ENCODE results near the gene FOXI1.

DNA sequence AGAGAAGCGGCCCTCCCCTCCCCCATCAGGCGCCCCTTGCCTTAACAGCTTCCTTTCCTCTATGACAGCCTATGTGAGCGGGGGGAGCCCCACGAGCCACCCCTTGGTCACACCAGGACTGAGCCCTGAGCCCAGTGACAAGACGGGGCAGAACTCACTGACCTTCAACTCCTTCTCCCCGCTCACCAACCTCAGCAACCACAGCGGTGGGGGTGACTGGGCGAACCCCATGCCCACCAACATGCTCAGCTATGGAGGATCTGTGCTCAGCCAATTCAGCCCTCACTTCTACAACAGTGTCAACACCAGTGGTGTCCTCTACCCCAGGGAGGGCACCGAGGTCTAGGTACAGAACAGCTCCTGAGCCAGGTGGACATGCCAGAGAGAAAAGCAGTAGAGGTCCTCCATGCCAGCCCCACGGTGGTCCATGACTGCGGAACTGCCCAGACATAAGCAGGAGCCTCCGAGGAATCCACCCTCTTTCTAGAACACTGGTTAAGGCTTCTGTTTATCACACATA, 2.6 kb downstream of the FOXI1 start:
- TF ChIP-seq, protein P1, sequence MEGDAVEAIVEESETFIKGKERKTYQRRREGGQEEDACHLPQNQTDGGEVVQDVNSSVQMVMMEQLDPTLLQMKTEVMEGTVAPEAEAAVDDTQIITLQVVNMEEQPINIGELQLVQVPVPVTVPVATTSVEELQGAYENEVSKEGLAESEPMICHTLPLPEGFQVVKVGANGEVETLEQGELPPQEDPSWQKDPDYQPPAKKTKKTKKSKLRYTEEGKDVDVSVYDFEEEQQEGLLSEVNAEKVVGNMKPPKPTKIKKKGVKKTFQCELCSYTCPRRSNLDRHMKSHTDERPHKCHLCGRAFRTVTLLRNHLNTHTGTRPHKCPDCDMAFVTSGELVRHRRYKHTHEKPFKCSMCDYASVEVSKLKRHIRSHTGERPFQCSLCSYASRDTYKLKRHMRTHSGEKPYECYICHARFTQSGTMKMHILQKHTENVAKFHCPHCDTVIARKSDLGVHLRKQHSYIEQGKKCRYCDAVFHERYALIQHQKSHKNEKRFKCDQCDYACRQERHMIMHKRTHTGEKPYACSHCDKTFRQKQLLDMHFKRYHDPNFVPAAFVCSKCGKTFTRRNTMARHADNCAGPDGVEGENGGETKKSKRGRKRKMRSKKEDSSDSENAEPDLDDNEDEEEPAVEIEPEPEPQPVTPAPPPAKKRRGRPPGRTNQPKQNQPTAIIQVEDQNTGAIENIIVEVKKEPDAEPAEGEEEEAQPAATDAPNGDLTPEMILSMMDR (IDR thresholded peaks at IDR 0.05 in 2 of 3, conservative IDR thresholded peaks at IDR 0.05 in 1 of 3; ENCODE audit: borderline replicate concordance in 1 of 3, insufficient read depth in 1 of 3, low read depth in 2 of 3, low read length in 2 of 3) = no peak
- no peak for TF ChIP-seq EZH2 (IDR thresholded peaks at IDR 0.05)
- no peak for TF ChIP-seq FOSL1 (IDR thresholded peaks at IDR 0.05; ENCODE audit: low read depth)
- TF ChIP-seq EZH2phosphoT487 (IDR thresholded peaks at IDR 0.05; ENCODE audit: borderline replicate concordance) = no peak
- no peak for TF ChIP-seq POLR2A (IDR thresholded peaks at IDR 0.05; ENCODE audit: borderline replicate concordance, extremely low read depth, insufficient read depth, insufficient read length)
- no peak for TF ChIP-seq CEBPB (IDR thresholded peaks at IDR 0.05; ENCODE audit: low read depth)
- TF ChIP-seq, protein P2, sequence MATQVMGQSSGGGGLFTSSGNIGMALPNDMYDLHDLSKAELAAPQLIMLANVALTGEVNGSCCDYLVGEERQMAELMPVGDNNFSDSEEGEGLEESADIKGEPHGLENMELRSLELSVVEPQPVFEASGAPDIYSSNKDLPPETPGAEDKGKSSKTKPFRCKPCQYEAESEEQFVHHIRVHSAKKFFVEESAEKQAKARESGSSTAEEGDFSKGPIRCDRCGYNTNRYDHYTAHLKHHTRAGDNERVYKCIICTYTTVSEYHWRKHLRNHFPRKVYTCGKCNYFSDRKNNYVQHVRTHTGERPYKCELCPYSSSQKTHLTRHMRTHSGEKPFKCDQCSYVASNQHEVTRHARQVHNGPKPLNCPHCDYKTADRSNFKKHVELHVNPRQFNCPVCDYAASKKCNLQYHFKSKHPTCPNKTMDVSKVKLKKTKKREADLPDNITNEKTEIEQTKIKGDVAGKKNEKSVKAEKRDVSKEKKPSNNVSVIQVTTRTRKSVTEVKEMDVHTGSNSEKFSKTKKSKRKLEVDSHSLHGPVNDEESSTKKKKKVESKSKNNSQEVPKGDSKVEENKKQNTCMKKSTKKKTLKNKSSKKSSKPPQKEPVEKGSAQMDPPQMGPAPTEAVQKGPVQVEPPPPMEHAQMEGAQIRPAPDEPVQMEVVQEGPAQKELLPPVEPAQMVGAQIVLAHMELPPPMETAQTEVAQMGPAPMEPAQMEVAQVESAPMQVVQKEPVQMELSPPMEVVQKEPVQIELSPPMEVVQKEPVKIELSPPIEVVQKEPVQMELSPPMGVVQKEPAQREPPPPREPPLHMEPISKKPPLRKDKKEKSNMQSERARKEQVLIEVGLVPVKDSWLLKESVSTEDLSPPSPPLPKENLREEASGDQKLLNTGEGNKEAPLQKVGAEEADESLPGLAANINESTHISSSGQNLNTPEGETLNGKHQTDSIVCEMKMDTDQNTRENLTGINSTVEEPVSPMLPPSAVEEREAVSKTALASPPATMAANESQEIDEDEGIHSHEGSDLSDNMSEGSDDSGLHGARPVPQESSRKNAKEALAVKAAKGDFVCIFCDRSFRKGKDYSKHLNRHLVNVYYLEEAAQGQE (IDR thresholded peaks at IDR 0.05; ENCODE audit: low read depth) = no peak
- no peak for TF ChIP-seq YY1 (IDR thresholded peaks at IDR 0.05; ENCODE audit: extremely low read depth, insufficient replicate concordance, low read depth, low read length)
- TF ChIP-seq ZFX (IDR thresholded peaks at IDR 0.05) = no peak

All from HCT116 (cell line).